Calu3 (cell line): Measurements from ENCODE around the gene FBXW2. TPM values are rescaled to one million over a fixed set of nuclear protein-coding genes. Genes with fewer than 3 reads are reported as not detected.
A peak's percentile ranks its signal among the peaks of the same experiment; 100 is the strongest.
"Not testable (repeated sequence)": the region's sequence is repeated elsewhere in the genome, so short reads cannot be mapped to it uniquely, and the experiment has no call there.

Source experiments
- BruUV-seq: library from RNA; stranded (reverse); fragments of 400-500 nt; replicated peaks from 2 replicates; lab custom pipeline; 2021; lab: Mats Ljungman, UMichigan
- CTCF ChIA-PET: fragments of 300-600 bp; sonication (Branson Sonifier 250); formaldehyde crosslinking; loops from one replicate; lab custom pipeline; 2022; ENCODE audit warnings: antibody characterized with exemption; lab: Charles Lee
- DNase-seq: peaks from one replicate; pipeline ENCODE4 v3.0.0; 2022
- H3K27ac Mint-ChIP-seq: one replicate; pipeline ENCODE4 v1.8.0; 2022; ENCODE audit warnings: mixed read lengths; ENCODE audit not compliant: unreplicated experiment
- H3K27me3 Mint-ChIP-seq: one replicate; pipeline ENCODE4 v1.8.0; 2022; ENCODE audit warnings: mixed read lengths; ENCODE audit not compliant: unreplicated experiment
- H3K36me3 Mint-ChIP-seq: one replicate; pipeline ENCODE4 v1.8.0; 2022; ENCODE audit warnings: mild to moderate bottlenecking, moderate library complexity, mixed read lengths; ENCODE audit not compliant: insufficient read depth, unreplicated experiment
- H3K4me1 Mint-ChIP-seq: one replicate; pipeline ENCODE4 v1.8.0; 2022; ENCODE audit warnings: mild to moderate bottlenecking, low read depth, mixed read lengths; ENCODE audit not compliant: unreplicated experiment
- H3K4me3 Mint-ChIP-seq: one replicate; pipeline ENCODE4 v1.8.0; 2022; ENCODE audit warnings: mild to moderate bottlenecking, low read depth, moderate library complexity, mixed read lengths; ENCODE audit not compliant: unreplicated experiment
- H3K9me3 Mint-ChIP-seq: one replicate; pipeline ENCODE4 v1.8.0; 2022; ENCODE audit warnings: low read depth, mixed read lengths; ENCODE audit not compliant: unreplicated experiment
- intact Hi-C: fragments of 100-400 bp; cut with micrococcal nuclease; formaldehyde crosslinking; loops from one replicate; pipeline ENCODE4 v1.10.0; 2022; ENCODE audit not compliant: unreplicated experiment
- total RNA-seq: library from RNA; stranded (reverse); gene quantifications from 2 replicates; pipeline ENCODE4 v1.2.3, GENCODE V29; 2022
- TF ChIP-seq, protein P1 (sequence below): fragments of 200-600 bp; IDR thresholded peaks from one replicate; pipeline ENCODE4 v1.8.0; 2022; ENCODE audit warnings: antibody characterized with exemption; ENCODE audit not compliant: unreplicated experiment

Gene FBXW2
- total RNA-seq, 1 experiment from 2014 or later: 44.8 TPM

- DNase-seq: no peak
- H3K4me3 Mint-ChIP-seq: no peak overlapping the region
- no peaks in the 10 kb centered on the region for H3K27me3 Mint-ChIP-seq
- no peaks in the 10 kb centered on the region for H3K9me3 Mint-ChIP-seq
- no peaks in the 10 kb centered on the region for H3K4me1 Mint-ChIP-seq
- TF ChIP-seq, protein P1, sequence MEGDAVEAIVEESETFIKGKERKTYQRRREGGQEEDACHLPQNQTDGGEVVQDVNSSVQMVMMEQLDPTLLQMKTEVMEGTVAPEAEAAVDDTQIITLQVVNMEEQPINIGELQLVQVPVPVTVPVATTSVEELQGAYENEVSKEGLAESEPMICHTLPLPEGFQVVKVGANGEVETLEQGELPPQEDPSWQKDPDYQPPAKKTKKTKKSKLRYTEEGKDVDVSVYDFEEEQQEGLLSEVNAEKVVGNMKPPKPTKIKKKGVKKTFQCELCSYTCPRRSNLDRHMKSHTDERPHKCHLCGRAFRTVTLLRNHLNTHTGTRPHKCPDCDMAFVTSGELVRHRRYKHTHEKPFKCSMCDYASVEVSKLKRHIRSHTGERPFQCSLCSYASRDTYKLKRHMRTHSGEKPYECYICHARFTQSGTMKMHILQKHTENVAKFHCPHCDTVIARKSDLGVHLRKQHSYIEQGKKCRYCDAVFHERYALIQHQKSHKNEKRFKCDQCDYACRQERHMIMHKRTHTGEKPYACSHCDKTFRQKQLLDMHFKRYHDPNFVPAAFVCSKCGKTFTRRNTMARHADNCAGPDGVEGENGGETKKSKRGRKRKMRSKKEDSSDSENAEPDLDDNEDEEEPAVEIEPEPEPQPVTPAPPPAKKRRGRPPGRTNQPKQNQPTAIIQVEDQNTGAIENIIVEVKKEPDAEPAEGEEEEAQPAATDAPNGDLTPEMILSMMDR: no peak
- peaks cover 3% of the 10 kb centered on the region for H3K36me3 Mint-ChIP-seq
- no peak overlapping the region for H3K27ac Mint-ChIP-seq
- CTCF ChIA-PET: interaction anchor here (1.0 to 1.3 kb wide), 2 partner anchors 16 to 178 kb away, joined by 3 to 6 read pairs; no protein-coding TSS in a partner anchor
- intact Hi-C loops: loop anchor here (1.0 to 5.0 kb wide), 2 partner anchors 180 to 306 kb away; no protein-coding TSS in a partner anchor
- no TSS peak for BruUV-seq
These were observed 36.7 kb downstream of the FBXW2 start for GRCh38 chr9:120756531-120756930.

GRCh38 chr9:120755810-120756434, 37.3 kb downstream of the FBXW2 start:
- no peaks in the 10 kb centered on the region for H3K9me3 Mint-ChIP-seq
- H3K36me3 Mint-ChIP-seq: no peaks in the 10 kb centered on the region
- H3K4me3 Mint-ChIP-seq: no peak overlapping the region
- CTCF ChIA-PET: interaction anchor here (0.6 to 1.3 kb wide), 7 partner anchors 17 to 304 kb away, joined by 3 to 6 read pairs (median 3); no protein-coding TSS in a partner anchor
- no peak overlapping the region for H3K27ac Mint-ChIP-seq
- DNase-seq: peak; percentile 58
- intact Hi-C loops: loop anchor here (1.0 to 5.0 kb wide), 2 partner anchors 180 to 306 kb away; no protein-coding TSS in a partner anchor
- no TSS peak for BruUV-seq
- TF ChIP-seq, protein P1: peak; percentile 68
- no peaks in the 10 kb centered on the region for H3K4me1 Mint-ChIP-seq
- H3K27me3 Mint-ChIP-seq: no peaks in the 10 kb centered on the region

GRCh38 chr9:120755044-120755443, 38.2 kb downstream of the FBXW2 start:
- no peaks in the 10 kb centered on the region for H3K36me3 Mint-ChIP-seq
- H3K4me3 Mint-ChIP-seq: no peak overlapping the region
- BruUV-seq: no TSS peak
- no peaks in the 10 kb centered on the region for H3K9me3 Mint-ChIP-seq
- DNase-seq: no peak
- H3K27ac Mint-ChIP-seq: no peak overlapping the region
- TF ChIP-seq, protein P1: no peak
- CTCF ChIA-PET: interaction anchor here (1.0 to 1.3 kb wide), 4 partner anchors 135 to 305 kb away, joined by 3 to 5 read pairs (median 4); no protein-coding TSS in a partner anchor
- no peaks in the 10 kb centered on the region for H3K27me3 Mint-ChIP-seq
- H3K4me1 Mint-ChIP-seq: no peaks in the 10 kb centered on the region
- intact Hi-C loops: loop anchor here (5.0 kb wide), 1 partner anchor 307 kb away; no protein-coding TSS in a partner anchor

- no peaks in the 10 kb centered on the region for H3K9me3 Mint-ChIP-seq
These were observed 42.8 kb downstream of the FBXW2 start for GRCh38 chr9:120750421-120750820.

DNA sequence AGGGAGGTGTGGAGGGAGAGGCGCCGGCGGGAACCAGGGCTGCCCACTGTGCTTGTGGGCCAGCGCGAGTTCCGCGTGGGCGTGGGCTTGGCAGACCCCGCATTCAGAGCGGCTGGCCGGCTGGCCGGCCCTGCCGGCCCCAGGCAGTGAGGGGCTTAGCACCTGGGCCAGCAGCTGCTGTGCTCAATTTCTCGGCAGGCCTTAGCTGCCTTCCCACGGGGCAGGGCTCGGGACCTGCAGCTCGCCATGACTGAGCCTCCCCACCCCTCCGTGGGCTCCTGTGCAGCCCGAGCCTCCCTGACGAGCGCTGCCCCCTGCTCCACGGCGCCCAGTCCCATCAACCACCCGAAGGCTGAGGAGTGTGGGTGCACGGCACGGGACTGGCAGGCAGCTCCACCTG, 46.9 kb downstream of the FBXW2 start:
- H3K4me1 Mint-ChIP-seq, H3K27ac Mint-ChIP-seq, H3K36me3 Mint-ChIP-seq, DNase-seq, CTCF ChIA-PET, H3K27me3 Mint-ChIP-seq, intact Hi-C loops, H3K9me3 Mint-ChIP-seq, H3K4me3 Mint-ChIP-seq, BruUV-seq: not testable (repeated sequence)

More at GRCh38 chr9:120750421-120750820, 42.8 kb downstream of the FBXW2 start:
- CTCF ChIA-PET: interaction anchor here (0.7 kb wide), 1 partner anchor 1997 kb away, joined by 6 read pairs; no protein-coding TSS in a partner anchor
- no peaks in the 10 kb centered on the region for H3K27me3 Mint-ChIP-seq
- no peaks in the 10 kb centered on the region for H3K36me3 Mint-ChIP-seq
- H3K4me3 Mint-ChIP-seq: no peak overlapping the region
- DNase-seq: no peak
- intact Hi-C loops: no loop called here
- H3K27ac Mint-ChIP-seq: no peak overlapping the region
- BruUV-seq: no TSS peak
- H3K4me1 Mint-ChIP-seq: no peaks in the 10 kb centered on the region
- TF ChIP-seq, protein P1: no peak
